Cardiac muscle cell (in vitro differentiated cells and primary cell): ENCODE measurements around the gene RAPGEF3. TPM values are rescaled to one million over a fixed set of nuclear protein-coding genes. Genes with fewer than 3 reads are reported as not detected.
A peak's percentile ranks its signal among the peaks of the same experiment; 100 is the strongest.

Source experiments
- DNase-seq, 2 donors: peaks; one replicate each; pipeline versions ENCODE4 v3.0.0 to v3.0.0-alpha.2; 2010 to 2017; ENCODE audit warnings: low read depth in 1 of 2, low spot score in 1 of 2
- H3K27ac ChIP-seq: fragments of 200-600 bp; sonication (generic); 2 replicates; pipeline ENCODE4 v1.5.1; 2016
- H3K27me3 ChIP-seq: fragments of 200-600 bp; sonication (generic); 2 replicates; pipeline ENCODE4 v1.6.0; 2016; ENCODE audit warnings: control low read depth
- H3K36me3 ChIP-seq: fragments of 200-600 bp; sonication (generic); 2 replicates; pipeline ENCODE4 v1.5.1; 2016; ENCODE audit warnings: control low read depth
- H3K4me1 ChIP-seq: fragments of 200-600 bp; sonication (generic); 2 replicates; pipeline ENCODE4 v1.8.1; 2017; ENCODE audit warnings: low read depth, mild to moderate bottlenecking, mixed run types
- H3K4me3 ChIP-seq: fragments of 200-600 bp; sonication (generic); 2 replicates; pipeline ENCODE4 v1.5.1; 2016; ENCODE audit warnings: mild to moderate bottlenecking
- H3K9me3 ChIP-seq: fragments of 200-600 bp; sonication (generic); 2 replicates; pipeline ENCODE4 v1.5.1; 2017; ENCODE audit warnings: low read depth, mild to moderate bottlenecking, control low read depth
- polyA plus RNA-seq: library from polyadenylated mRNA; unstranded; fragments of >200 nt; fragmentation: Nextera tagmentation; extraction: Ambion mirVana; gene quantifications from 2 replicates; pipeline ENCODE4 v1.2.1, GENCODE V29; 2016
- total RNA-seq: library from RNA; depleted of rRNA; stranded (reverse); fragments of >200 nt; gene quantifications from 2 replicates; pipeline ENCODE4 v1.2.3, GENCODE V29; 2016
- TF ChIP-seq, protein P1 (sequence below): IDR thresholded peaks from 2 replicates; pipeline ENCODE4 v1.5.1; 2012; ENCODE audit warnings: low read depth, mild to moderate bottlenecking, low read length

RAPGEF3 gene
- total and polyA plus RNA-seq, 2 experiments from 2014 or later: 3.3 to 8.8 TPM

DNA sequence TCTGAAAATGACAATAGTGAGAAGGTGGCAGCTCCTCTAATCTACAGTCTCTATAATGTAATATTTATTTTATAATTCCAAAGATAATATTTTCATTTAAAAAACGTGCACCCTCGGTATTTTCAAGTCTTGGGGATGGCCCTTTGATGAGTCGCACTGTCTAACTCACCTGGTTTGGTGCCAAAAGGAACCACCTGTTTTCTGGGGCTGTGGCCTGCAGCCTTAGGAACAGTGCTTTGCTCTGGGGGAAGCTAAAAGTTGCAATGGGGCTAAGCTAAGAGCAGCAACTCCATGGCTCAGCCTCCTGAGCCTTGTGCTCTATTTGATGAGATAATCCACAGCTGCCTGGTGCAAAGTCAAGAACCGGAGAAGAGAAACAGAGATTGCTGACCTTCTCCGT is 27.0 kb downstream of the RAPGEF3 start:
- Histone ChIP-seq H3K4me3 (no peak overlapping the region), H3K27me3 (no peaks in the 10 kb centered on the region), H3K4me1 (peaks cover 11% of the 10 kb centered on the region), H3K36me3 (no peaks in the 10 kb centered on the region), H3K9me3 (no peaks in the 10 kb centered on the region), H3K27ac (no peak overlapping the region)
- TF ChIP-seq, protein P1, sequence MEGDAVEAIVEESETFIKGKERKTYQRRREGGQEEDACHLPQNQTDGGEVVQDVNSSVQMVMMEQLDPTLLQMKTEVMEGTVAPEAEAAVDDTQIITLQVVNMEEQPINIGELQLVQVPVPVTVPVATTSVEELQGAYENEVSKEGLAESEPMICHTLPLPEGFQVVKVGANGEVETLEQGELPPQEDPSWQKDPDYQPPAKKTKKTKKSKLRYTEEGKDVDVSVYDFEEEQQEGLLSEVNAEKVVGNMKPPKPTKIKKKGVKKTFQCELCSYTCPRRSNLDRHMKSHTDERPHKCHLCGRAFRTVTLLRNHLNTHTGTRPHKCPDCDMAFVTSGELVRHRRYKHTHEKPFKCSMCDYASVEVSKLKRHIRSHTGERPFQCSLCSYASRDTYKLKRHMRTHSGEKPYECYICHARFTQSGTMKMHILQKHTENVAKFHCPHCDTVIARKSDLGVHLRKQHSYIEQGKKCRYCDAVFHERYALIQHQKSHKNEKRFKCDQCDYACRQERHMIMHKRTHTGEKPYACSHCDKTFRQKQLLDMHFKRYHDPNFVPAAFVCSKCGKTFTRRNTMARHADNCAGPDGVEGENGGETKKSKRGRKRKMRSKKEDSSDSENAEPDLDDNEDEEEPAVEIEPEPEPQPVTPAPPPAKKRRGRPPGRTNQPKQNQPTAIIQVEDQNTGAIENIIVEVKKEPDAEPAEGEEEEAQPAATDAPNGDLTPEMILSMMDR: no peak
- no peak for DNase-seq

DNA sequence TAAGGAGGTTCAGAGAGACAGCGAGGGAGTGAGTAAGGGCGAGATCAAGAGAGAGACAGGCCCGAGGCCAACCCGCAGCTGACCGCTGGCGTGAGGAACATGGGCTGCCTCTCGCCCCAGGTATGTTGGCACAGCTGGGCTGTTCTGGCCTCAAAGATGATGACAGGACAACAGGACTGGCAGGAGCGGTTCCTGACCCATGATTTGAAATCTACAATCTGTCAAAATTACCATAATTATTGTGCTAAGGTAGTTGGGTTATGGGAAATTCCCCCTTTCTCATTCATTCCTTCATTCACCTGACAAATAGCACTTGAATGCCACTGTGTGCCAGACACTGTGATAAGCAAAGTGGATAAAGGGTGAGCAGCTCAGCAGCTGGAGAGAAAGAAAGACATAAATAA is 28.3 kb downstream of the RAPGEF3 start:
- Histone ChIP-seq H3K9me3 (no peaks in the 10 kb centered on the region), H3K4me1 (peaks cover 11% of the 10 kb centered on the region), H3K4me3 (no peak overlapping the region), H3K36me3 (no peaks in the 10 kb centered on the region), H3K27ac (peak overlapping the region; percentile 5), H3K27me3 (no peaks in the 10 kb centered on the region)
- peak in 1 of 2 donors; percentile 21 for DNase-seq
- TF ChIP-seq, protein P1: no peak

DNA sequence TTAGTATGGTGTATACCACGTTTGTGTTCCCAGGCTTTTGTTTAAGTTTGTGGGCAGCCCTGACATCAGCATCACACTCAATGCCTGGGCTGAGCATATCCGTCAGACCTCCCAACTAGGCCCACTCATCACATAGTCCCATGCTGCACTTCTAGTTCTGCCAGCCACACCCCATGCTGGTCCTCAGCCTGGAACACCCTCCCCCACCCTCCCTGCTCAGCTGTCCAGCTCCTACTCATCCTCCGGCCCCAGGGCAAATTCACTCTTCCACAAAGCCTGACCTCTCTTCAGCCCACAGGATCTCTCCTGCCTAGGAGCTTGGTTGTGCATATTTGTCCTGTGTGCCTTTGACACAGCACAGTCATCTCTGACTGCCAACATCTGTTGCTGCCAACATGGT is 29.4 kb downstream of the RAPGEF3 start:
- Histone ChIP-seq H3K4me3 (no peak overlapping the region), H3K27ac (no peak overlapping the region), H3K27me3 (no peaks in the 10 kb centered on the region), H3K36me3 (no peaks in the 10 kb centered on the region), H3K9me3 (no peaks in the 10 kb centered on the region), H3K4me1 (peaks cover 5% of the 10 kb centered on the region)
- TF ChIP-seq, protein P1: no peak
- no peak for DNase-seq

DNA sequence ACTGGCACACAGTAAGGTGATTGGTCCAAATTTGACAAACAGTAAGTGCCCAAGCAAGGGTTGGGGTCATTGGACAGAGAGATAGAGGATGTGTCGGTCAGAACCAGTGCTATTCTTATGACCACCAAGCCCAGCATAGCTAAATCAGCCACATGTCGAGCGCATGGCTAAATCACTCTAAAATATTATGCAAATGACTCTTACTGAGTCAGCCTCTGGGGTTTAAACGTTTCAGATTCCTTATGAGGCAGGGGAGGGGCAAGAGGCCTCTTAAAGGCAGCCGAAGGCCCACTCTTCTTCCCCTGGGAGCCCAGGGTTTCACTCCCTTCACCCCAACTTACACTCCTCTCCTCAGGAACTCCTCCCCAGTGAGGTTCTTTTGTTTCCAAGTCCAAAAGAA is 32.8 kb downstream of the RAPGEF3 start:
- Histone ChIP-seq H3K9me3 (no peaks in the 10 kb centered on the region), H3K27me3 (no peaks in the 10 kb centered on the region), H3K36me3 (no peaks in the 10 kb centered on the region), H3K4me3 (no peak overlapping the region), H3K27ac (no peak overlapping the region), H3K4me1 (peaks cover 18% of the 10 kb centered on the region)
- TF ChIP-seq, protein P1: no peak
- DNase-seq: peak in 1 of 2 donors; percentile 79

DNA sequence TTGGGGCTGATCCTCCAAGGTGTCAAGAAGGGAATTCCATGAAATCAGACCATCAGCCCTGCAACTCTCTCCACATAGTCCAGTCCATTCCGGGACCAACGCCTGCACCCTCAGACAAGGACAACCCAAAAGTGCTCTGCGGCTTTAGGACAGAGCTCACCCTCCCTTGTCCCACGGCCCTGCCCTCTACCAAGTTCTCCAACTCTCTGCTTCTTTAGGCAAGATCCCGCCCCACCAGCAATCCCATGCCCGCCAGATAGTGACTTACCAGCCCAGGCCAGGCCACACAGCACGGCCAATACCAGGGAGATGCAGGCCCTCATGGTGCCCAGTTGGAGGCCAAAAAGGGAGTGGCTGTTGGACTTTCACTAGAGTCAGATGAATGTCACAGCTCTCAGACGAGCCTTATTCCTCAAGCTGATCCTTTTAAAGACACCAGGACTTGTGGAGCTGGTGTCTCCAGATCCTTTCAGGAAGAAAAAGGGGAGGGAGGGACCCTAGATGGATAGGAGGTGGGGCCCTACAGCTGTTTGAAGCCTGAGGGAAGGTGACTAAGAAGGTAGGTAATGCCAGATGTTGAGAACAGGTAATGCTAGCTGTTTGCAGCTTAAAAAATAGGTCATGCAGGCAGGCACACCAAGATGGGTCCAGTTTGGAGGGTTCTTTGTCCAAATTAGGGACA is 33.4 kb downstream of the RAPGEF3 start, which contains the start of gene ENDOU:
TSS of gene ENDOU (minus strand) at position 400 of the 682 bp plus-strand sequence. CDS start at position 323, 77 bp downstream.
- Histone ChIP-seq H3K4me1 (peaks cover 13% of the 10 kb centered on the region), H3K9me3 (no peaks in the 10 kb centered on the region), H3K27me3 (no peaks in the 10 kb centered on the region), H3K4me3 (no peak within 1 kb of the TSS), H3K36me3 (no peaks in the 10 kb centered on the region), H3K27ac (no peak within 1 kb of the TSS)
- no peak for DNase-seq
- TF ChIP-seq, protein P1: no peak
